ENCODE measurements around the gene SGTA.

Gene SGTA

DNA sequence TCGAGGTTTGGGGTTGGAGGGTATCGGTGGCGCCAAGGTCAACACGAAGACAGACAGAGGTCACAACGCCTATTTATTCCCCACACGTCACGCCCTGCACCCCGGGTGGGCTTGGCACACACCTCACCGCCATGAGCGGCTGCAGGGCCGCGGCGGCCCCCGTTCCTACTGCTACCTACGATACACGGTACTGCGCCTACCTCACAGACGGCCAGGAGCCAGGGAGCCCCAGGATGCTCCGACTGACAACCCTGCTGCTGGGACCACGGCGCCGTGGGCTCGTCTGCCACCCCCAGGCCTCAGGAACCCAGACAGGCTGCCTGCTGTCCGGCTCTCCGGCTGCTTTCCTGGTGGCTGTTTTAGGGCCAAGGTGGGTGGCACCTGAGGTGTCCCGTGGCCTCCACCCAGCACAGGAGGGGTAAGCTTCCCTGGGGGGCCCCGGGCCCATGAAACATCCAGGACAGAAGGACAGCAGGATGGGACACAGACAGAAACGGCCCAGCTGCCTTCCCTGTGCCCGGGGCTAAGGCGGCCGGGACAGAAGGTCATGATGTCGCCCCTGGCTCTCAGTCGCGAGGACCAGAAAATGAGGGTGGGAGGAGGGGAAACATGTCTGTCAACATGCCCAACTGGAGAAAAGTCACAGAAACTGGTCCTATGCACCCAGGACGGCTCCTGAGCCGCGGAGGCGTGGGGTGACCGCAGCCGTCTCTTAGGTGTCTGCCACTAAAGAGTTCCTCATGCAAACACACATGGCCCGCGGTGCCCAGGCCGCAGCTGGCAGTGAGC lies 28.2 kb downstream of the SGTA start:
- DNase-seq (ENCODE audit: low read depth, low spot score), result no peak

DNA sequence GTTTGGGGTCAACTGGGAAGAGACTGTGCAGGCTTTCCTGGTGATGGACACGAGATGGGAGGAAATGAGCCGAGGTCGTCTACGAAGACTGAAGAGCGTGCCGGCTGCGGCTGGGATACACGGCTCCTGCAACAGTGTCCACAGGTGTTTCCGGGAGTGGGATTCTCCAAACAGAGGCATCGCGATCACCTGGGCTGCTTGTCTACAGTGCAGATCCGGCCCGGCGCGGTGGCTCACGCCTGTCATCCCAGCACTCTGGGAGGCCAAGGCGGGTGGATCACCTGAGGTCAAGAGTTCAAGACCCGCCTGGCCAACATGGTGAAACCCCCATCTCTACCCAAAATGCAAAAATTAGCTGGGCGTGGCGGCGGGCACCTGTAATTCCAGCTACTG lies 31.6 kb downstream of the SGTA start:
- no peak for DNase-seq (ENCODE audit: low read depth, low spot score)

GRCh38 chr19:2750808-2751437 lies 32.1 kb downstream of the SGTA start:
- no peak for DNase-seq (ENCODE audit: low read depth, low spot score)

- no peak for DNase-seq (ENCODE audit: low read depth, low spot score)
These were observed 35.7 kb downstream of the SGTA start for GRCh38 chr19:2747349-2747748.

DNA sequence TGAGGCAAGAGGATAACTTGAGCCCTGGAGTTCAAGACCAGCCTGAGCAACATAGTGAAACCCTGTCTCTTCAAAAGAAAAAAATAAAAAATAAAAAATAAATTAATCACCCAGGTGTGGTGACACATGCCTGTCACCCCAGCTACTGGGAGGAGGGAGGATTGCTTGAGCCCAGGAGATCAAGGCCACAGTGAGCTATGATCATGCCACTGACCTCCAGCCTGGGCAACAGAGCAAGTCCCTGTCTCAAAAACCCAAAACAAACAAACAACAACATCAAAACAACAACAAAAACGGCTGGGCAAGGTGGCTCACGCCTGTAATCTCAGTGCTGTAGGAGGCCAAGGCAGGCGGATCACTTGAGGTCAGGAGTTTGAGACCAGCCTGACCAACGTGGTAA lies 39.0 kb downstream of the SGTA start:
- no peak for DNase-seq (ENCODE audit: low read depth, low spot score)

- no peak for DNase-seq (ENCODE audit: low read depth, low spot score)
These were observed 40.0 kb downstream of the SGTA start for GRCh38 chr19:2743099-2743498.

GRCh38 chr19:2740314-2740656 lies 42.8 kb downstream of the SGTA start:
- DNase-seq (ENCODE audit: low read depth, low spot score), result no peak

- peak; percentile 87 for DNase-seq (ENCODE audit: low read depth, low spot score)
These were observed 43.3 kb downstream of the SGTA start, which contains the start of gene SLC39A3 for GRCh38 chr19:2739602-2740313. TSS of gene SLC39A3 (minus strand) at chr19:2740017. CDS start at chr19:2737257, 2,760 bp downstream.

DNA sequence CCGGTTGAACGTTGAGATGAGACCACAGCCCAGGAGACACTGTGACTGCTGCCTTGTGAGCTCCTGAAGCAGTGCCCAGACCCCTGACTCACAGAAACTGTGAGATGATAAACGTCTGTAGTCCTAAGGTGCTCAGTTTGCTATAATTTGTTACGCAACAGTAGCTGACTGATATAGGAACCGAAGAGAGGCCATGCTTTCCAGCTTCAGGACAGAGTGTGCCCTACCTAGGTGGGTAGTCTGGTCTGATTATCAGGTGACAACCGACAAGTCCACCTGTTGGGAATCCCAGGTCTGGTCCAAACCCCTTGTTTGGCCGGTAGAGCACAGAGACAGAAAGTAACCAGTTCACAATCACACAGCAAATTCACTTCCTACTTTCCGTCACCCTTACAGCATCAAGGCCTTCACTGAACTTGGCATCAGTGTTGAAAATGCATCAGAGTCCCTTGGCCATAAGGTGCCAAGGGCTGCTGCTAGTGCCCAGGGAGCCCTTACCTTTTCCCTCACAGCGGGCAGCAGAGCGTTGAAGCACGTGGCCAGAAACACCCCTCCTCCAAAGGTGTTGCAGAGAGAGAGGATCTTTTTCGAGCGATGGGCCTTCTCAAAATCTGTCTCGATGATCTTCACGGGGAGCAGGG lies 46.4 kb downstream of the SGTA start:
- DNase-seq (ENCODE audit: low read depth, low spot score), result no peak

DNA sequence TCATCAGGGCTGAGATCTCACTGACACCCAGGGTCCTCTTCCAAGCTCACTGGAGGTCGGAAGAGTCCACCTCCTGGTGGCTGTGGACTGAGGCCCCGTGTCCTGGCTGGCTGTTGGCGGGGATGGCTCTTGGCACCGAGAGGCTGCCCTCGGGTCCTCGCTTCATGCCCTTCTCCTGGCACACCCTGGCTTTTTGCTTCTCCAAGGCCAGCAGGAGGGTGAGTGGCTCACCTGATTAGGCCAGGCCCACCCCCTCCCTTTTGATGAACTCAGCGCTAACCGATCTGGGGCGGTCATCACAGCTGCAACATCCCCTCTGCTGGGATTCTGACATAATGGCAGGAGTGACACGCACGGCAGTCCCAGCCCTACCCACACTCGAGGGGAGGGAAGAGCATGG lies 47.7 kb downstream of the SGTA start:
- no peak for DNase-seq (ENCODE audit: low read depth, low spot score)

DNA sequence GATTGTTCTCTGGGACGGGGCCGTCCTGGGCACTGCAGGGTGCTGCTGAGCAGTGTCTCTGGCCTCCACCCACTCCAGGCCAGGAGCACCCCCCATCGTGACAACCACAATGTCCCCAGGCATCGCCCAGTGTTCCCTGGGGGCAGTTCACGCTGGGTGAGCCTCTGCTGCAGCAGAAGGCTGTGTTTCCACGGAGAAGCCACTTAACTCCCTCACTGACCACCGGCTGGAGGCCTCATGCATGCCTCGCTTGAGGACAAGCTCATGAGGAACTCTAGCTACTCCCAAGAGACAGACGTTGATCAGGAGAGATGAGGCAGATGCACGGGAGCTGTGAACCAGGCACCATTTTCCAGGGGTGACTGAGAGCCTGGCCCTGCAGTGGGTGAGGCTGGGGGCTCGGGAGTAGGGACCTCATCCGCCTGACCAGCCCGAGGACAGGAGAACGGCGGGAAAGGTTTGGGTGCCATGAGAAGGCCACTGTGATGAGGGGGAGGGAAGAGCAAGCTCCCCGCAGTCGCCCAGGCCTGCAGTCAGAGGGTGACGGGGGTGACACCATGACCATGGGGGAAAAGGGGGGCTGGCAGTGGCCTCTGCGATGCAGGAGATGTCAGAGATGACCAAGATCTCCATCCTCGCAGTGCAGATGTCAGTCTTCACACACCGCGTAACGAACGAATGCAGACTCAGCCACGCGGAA lies 48.3 kb downstream of the SGTA start:
- no peak for DNase-seq (ENCODE audit: low read depth, low spot score)

DNA sequence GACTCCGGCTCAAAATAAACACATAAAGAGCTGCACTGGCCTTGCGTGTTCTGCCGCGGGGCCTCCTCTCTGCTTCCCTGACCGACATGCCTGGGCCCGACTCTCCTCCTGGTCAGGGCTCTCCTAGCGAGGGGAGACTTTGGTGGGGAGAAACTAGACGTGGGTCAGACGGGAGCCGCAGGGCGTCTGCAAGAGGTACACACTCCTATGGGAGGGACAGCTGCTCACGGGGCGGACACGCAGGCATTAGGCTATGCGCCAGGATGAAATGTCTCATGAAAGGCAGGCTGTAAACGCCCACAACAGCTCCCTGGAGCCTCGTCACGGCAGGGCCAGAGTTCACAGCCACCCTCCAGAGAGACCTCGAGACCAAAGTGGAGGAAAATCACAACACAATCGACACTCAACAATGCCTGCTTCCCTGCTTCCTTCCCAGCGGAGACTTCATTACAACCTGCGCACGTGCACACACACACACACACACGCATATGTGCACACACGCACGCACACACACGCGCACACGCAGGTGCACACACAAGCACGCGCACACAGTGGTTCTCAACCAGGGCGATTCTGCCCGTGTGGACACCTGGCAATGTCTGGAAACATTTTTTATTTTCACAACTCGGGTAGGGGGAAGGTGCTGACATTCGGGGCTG lies 49.0 kb downstream of the SGTA start:
- no peak for DNase-seq (ENCODE audit: low read depth, low spot score)

DNA sequence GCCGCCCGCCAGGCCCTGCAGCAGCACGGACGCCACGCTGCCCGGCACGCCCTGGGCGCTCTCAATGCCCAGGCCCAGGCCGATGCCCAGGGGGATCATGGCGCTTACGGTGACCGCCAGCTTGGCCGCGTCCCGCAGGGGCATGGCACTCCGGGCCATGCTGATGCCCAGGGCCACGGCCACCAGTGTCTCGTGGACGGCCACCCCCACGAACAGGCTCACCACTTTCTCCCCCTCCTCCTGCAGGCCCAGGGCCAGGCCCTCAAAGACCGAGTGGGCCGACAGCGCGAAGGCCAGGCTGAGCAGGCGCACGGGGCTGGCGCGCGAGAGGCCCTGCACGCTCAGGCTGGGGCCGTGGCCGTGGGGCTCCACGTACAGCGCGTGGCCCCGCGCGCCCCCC lies 50.2 kb downstream of the SGTA start:
- no peak for DNase-seq (ENCODE audit: low read depth, low spot score)

- no peak for DNase-seq (ENCODE audit: low read depth, low spot score)
These were observed 50.8 kb downstream of the SGTA start for GRCh38 chr19:2732157-2732725.

DNA sequence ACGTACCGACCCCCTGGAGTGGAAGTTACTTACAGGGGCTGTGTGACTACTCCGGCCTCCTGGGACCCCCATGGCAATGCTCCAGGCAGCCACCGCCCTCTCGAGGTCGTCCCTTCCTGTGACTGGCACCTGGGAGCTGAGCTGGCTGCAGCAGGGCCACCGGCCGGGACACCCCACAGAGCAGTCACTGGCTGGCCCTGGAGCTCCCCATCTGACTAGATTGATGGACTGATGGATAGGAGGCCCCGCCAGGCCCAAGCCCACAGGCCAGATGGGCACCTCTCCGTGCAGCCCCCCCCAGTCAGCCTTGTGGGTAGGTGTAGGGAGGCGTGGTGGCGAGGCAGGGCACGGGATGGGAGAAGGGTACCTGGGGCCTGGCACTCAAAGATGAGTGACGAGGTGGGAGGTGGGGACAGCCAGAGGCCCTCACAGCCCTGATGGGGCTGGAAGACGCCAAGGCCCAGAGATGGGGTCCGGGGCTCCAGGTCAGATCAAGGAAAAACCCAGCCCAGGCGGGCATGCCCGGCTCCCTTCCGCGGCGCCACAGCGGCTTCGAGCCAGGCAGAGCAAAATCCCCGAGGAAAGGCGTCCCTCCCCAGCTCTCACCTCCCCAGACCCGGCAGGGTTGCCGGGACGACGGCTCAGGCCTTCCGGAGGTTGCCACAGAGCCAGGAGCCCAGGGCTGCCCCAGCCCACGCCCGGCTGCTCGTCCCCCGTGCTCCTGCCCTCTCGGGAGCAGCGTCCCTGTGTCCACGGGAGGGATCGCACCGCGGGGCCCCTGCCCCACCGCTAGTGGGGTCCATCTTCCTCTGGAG lies 51.7 kb downstream of the SGTA start:
- no peak for DNase-seq (ENCODE audit: low read depth, low spot score)

DNA sequence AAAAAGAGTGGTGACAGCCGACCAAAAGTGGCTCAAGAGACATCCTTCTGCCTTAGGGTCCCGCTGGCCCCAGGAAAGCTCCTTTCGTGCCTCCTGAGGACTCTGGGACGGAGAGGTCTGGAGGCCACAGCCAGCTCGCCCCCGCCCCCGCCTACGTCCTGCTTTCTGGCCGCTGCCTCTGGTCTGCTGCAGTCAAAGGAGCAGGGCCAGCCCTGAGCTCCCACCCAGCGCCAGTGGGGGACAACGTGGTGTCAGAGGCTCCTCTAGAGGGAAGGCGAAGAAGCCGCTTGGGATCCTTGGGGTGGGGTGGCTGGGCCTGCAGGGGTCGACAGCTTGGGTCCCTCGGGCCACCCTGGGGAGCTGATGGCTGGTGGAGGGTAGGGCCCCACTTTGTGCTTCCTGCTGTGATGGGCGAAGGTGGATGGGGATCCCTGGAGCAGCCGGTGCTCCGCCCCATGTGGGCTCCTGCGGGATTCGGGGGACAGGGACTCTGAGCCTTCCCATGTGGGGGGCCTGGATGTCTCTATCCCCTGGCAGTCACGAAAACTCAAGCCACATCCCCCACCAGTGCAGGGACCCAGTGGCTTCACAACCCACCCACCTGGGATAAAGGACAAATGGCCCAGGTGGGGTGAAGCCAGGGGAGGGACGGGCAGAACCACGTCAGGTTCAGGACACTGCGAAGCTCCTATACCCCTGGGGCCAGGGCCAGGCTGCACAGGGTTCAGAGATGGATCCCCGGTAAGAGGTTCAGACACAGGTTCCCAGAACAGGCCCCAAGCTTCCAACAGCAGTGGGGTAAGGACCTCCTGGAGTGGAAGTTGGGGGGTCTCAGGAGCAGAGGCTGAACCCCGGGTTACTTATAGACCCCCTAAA lies 52.9 kb downstream of the SGTA start:
- no peak for DNase-seq (ENCODE audit: low read depth, low spot score)

DNA sequence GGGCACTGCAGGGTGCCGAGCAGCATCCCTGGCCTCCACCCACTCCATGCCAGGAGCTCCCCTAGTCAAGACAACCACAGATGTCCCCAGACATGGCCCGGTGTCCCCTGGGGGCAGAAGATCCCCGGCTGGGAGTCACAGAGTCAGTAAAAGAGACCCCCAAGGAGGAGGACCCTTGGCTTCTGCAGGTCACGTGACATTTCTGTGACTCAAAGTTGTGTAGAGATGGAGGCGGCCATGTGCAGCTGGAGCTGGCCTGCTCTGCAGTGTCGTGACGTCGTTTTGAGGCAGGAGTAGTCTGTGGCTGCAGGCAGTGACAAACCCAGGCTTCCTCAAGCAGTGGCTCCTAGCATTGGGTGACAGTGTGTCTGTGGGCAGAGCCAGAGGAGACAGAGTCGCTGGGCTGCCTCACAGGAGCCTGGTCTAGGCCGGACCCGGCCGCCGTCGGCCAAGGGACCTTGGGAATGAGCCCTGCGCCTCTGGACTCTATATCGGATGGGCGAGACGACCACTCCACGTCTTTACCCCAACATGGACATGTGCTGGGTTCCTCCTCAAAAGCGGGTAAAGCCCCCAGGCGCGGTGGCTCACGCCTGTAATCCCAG lies 54.2 kb downstream of the SGTA start:
- DNase-seq (ENCODE audit: low read depth, low spot score), result no peak

- DNase-seq (ENCODE audit: low read depth, low spot score), result no peak
These were observed 55.5 kb downstream of the SGTA start for GRCh38 chr19:2727640-2727944.
